ENCODE measurements around the gene CD300H.

DNA sequence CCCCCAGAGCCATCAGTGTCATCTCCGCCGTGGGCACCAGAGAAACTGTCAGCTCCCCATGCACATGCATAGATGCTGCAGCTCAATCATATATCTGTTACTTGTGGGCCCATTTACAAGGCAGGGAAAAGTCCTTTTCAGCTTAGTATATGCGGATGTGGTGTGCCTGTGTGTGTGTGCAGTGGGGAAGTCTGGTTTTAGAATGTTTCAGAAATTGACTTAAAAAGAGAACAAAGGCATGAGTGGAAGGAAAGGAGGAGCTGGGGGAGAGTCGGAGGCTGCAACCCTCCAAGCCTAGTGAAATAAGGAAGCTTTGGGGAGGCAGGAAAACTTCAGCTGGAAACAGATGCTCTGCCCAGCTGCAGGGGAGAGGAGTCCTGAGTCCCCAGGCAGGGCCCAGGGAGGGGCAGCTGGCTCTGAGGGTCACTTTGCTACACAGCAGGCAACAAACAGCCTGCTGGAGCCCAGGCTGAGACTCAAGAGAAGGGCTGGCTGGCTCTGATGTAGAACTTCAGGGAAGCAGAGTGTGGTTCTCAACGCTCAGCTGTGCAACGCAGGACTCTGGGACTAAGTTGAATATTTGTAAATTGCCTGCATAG lies 35.8 kb upstream of the CD300H start:
- TF ChIP-seq CEBPB (IDR thresholded peaks at IDR 0.05) (no peak), TAF1 (IDR thresholded peaks at IDR 0.05; ENCODE audit: low read depth) (no peak), NFIC (IDR thresholded peaks at IDR 0.05) (no peak), RAD21 (IDR thresholded peaks at IDR 0.05; ENCODE audit: low read depth) (no peak), YY1 (IDR thresholded peaks at IDR 0.05; ENCODE audit: low read depth) (no peak)
- TF ChIP-seq, protein P1, sequence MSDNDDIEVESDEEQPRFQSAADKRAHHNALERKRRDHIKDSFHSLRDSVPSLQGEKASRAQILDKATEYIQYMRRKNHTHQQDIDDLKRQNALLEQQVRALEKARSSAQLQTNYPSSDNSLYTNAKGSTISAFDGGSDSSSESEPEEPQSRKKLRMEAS (IDR thresholded peaks at IDR 0.05): no peak
- TF ChIP-seq, protein P2, sequence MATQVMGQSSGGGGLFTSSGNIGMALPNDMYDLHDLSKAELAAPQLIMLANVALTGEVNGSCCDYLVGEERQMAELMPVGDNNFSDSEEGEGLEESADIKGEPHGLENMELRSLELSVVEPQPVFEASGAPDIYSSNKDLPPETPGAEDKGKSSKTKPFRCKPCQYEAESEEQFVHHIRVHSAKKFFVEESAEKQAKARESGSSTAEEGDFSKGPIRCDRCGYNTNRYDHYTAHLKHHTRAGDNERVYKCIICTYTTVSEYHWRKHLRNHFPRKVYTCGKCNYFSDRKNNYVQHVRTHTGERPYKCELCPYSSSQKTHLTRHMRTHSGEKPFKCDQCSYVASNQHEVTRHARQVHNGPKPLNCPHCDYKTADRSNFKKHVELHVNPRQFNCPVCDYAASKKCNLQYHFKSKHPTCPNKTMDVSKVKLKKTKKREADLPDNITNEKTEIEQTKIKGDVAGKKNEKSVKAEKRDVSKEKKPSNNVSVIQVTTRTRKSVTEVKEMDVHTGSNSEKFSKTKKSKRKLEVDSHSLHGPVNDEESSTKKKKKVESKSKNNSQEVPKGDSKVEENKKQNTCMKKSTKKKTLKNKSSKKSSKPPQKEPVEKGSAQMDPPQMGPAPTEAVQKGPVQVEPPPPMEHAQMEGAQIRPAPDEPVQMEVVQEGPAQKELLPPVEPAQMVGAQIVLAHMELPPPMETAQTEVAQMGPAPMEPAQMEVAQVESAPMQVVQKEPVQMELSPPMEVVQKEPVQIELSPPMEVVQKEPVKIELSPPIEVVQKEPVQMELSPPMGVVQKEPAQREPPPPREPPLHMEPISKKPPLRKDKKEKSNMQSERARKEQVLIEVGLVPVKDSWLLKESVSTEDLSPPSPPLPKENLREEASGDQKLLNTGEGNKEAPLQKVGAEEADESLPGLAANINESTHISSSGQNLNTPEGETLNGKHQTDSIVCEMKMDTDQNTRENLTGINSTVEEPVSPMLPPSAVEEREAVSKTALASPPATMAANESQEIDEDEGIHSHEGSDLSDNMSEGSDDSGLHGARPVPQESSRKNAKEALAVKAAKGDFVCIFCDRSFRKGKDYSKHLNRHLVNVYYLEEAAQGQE (IDR thresholded peaks at IDR 0.05; ENCODE audit: low read depth): no peak

Data from Ishikawa (cell line).